Spleen (tissue), 11 donors: Measurements from ENCODE around the gene CRK. TPM values are rescaled to one million over a fixed set of nuclear protein-coding genes. Genes with fewer than 3 reads are reported as not detected.

Experiments used
- DNase-seq: peaks from one replicate; pipeline ENCODE4 v3.0.0-alpha.2; 2020
- H3K27ac ChIP-seq, 8 donors: fragments of 200-600 bp; sonication (generic) in 7 of 8; 1 replicate in 4 of 8; 2 replicates in 4 of 8; pipeline versions ENCODE4 v1.5.0 to v1.8.0; 2016 to 2021; ENCODE audit warnings: inconsistent platforms in 4 of 8, mild to moderate bottlenecking in 4 of 8, moderate library complexity in 1 of 8
- H3K27me3 ChIP-seq, 7 donors: fragments of 200-600 bp; sonication (generic) in 6 of 7; replicated peaks in 1 of 7; 1 replicate in 4 of 7; 2 replicates in 3 of 7; pipeline versions ENCODE4 v1.5.0 to v1.8.0; 2016 to 2021; ENCODE audit warnings: inconsistent platforms in 3 of 7, mild to moderate bottlenecking in 1 of 7
- H3K36me3 ChIP-seq, 6 donors: fragments of 200-600 bp; sonication (generic) in 5 of 6; 1 replicate in 4 of 6; 2 replicates in 2 of 6; pipeline versions ENCODE4 v1.5.0 to v1.8.0; 2016 to 2021; ENCODE audit warnings: inconsistent platforms in 2 of 6
- H3K4me1 ChIP-seq, 6 donors: fragments of 200-600 bp; sonication (generic) in 5 of 6; 1 replicate in 3 of 6; 2 replicates in 3 of 6; pipeline versions ENCODE4 v1.5.0 to v1.8.0; 2016 to 2021; ENCODE audit warnings: inconsistent platforms in 3 of 6
- H3K4me3 ChIP-seq, 8 donors: fragments of 200-600 bp; sonication (generic) in 7 of 8; 1 replicate in 4 of 8; 2 replicates in 4 of 8; pipeline versions ENCODE4 v1.5.0 to v1.8.0; 2016 to 2021; ENCODE audit warnings: inconsistent platforms in 4 of 8, mild to moderate bottlenecking in 4 of 8, moderate library complexity in 2 of 8
- H3K9me3 ChIP-seq, 8 donors: fragments of 200-600 bp; sonication (generic) in 7 of 8; 1 replicate in 4 of 8; 2 replicates in 4 of 8; pipeline versions ENCODE4 v1.5.0 to v1.8.0; 2016 to 2021; ENCODE audit warnings: inconsistent platforms in 4 of 8
- POLR2A ChIP-seq, 3 donors: fragments of 450-650 bp; IDR thresholded peaks; one replicate each; pipeline ENCODE4 v1.5.1; 2017; ENCODE audit warnings: antibody characterized with exemption in 3 of 3, mild to moderate bottlenecking in 1 of 3
- POLR2AphosphoS5 ChIP-seq, 3 donors: sonication (generic); formaldehyde crosslinking; IDR thresholded peaks; one replicate each; pipeline ENCODE4 v1.5.1; 2017; ENCODE audit warnings: antibody characterized with exemption in 3 of 3
- WGBS, 5 donors: extraction: QIAGEN DNeasy Blood & Tissue Kit in 3 of 5; methylation state at CpG; one replicate each; pipeline versions ENCODE4 v1.1.5 to v1.1.7; 2013 to 2018; 5-methylcytosine and 5-hydroxymethylcytosine counted together
- intact Hi-C: fragments of 100-400 bp; cut with DNase I; formaldehyde crosslinking; loops from one replicate; pipeline ENCODE4 v1.15.0; 2023; ENCODE audit warnings: low total_unique reads
- polyA plus RNA-seq, 3 donors: library from polyadenylated mRNA; stranded (reverse); fragments of 200-250 nt; gene quantifications; one replicate each; pipeline ENCODE4 v1.2.1, GENCODE V29; 2013
- total RNA-seq, 7 donors: library from RNA; depleted of rRNA in 3 of 7; stranded (reverse); fragments of >200 nt in 3 of 7; fragmentation: NEBNext Ultra II Directional in 4 of 7; extraction: Animal tissue kit (Norgen Biotek cat#: 25700) in 4 of 7; gene quantifications; one replicate each; pipeline versions ENCODE4 v1.1.0 to v1.2.1, GENCODE V29; 2016 to 2021
- TF ChIP-seq, protein P1 (sequence below), 11 experiments: fragments of 200-600 bp in 7 of 11; fragments of 450-650 bp in 4 of 11; sonication (generic) in 4 of 11; IDR thresholded peaks in 8 of 11; conservative IDR thresholded peaks in 3 of 11; 1 replicate in 7 of 11; 2 replicates in 4 of 11; pipeline versions ENCODE4 v1.4.0 to v1.8.0; 2016 to 2021; ENCODE audit warnings: antibody characterized with exemption in 11 of 11, inconsistent platforms in 4 of 11, mild to moderate bottlenecking in 1 of 11
- donor health status: healthy with polysubstance abuse.
- donor health status: DM: no; HTN: no; CAD: no; lungs with moderate emphysema.
- donor health status: DM: no; HTN: no; CAD: no.
- donor health status: Bipolar disorder and iron deficiency.
- donor health status: healthy.
- donor health status: DM: no; HTN: no; CAD: no.
- donor health status: DM: yes; HTN: yes; CAD: no.

Gene CRK
- total and polyA plus RNA-seq, 10 donors = 11.7 to 54.6 (median 43.4) TPM

DNA sequence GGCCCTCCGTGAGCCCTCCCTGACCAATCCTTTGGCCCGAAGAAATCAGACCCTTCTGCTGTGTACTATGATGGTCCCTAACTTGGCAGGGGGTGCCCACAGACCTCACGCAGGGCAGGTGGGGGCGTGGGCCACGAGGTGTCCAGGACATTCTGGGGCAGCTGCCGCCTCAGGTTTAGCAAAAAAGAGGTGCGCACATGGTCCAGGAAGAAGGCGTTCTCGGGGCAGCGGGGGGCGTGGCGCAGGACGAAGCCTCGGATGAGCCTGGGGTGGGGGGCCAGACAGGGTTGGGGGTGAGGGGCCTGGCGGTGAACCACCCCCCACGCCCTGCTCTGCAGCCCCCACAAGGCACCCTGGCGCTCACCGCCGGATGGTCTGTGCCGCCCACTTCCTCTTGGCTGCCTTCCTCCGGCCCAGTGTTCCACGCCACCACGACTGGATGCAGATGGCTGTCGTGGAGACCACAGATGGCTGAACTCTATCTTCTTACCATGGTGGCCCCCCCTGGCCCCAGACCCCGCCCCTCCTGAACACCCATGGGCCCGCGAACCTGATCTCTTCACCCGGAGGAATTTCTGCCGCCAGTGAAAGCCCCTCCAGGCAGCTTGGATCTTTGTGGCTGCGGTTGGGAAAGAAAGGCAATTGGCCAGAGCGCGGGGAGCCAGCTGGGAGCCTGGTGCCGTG lies 14.2 kb upstream of the CRK start:
- no peaks in the 10 kb centered on the region for H3K27me3 ChIP-seq
- DNase-seq = no peak
- 61 to 74% (median 62%) methylated on average over 13 to 33 of the region's 33 CpGs for WGBS, 5 donors

DNA sequence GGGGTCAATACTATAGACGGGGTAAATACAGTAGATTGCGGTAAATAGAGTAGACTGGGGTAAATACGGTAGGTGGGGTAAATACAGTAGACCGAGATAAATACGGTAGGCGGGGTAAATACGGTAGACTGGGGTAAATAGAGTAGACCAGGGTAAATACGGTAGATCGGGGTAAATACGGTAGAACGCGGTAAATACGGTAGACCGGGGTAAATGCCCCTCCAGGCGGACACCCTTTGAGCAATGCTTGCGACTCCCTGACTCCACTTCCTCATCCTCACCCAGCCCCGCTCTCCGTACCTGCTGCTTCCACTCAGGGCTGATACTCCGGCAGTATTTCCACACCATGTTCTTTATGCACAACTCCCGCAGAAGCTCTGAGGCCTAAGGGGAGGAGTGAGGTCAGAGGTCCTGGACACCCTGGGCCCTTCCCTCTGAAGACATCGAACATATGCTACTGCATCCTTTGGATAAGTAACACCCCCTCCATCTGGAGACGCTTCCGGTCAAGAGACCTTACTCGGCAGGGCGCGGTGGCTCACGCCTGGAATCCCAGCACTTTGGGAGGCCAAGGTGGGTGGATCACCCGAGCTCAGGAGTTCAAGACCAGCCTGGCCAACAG lies 13.3 kb upstream of the CRK start:
- Histone ChIP-seq H3K9me3 (no peaks in the 10 kb centered on the region), H3K36me3 (peaks cover 0 to 90% (median 39%) of the 10 kb centered on the region in 6 donors), H3K4me3 (no peak overlapping the region), H3K27me3 (no peaks in the 10 kb centered on the region), H3K4me1 (peaks cover 4 to 56% (median 18%) of the 10 kb centered on the region in 6 donors), H3K27ac (no peak overlapping the region)
- WGBS, 5 donors = 80 to 90% (median 89%) methylated on average over 28 of the region's 28 CpGs
- DNase-seq = no peak
- no peak for TF ChIP-seq POLR2AphosphoS5 (IDR thresholded peaks at IDR 0.05)
- TF ChIP-seq POLR2A (IDR thresholded peaks at IDR 0.05) = no peak
- TF ChIP-seq, protein P1, sequence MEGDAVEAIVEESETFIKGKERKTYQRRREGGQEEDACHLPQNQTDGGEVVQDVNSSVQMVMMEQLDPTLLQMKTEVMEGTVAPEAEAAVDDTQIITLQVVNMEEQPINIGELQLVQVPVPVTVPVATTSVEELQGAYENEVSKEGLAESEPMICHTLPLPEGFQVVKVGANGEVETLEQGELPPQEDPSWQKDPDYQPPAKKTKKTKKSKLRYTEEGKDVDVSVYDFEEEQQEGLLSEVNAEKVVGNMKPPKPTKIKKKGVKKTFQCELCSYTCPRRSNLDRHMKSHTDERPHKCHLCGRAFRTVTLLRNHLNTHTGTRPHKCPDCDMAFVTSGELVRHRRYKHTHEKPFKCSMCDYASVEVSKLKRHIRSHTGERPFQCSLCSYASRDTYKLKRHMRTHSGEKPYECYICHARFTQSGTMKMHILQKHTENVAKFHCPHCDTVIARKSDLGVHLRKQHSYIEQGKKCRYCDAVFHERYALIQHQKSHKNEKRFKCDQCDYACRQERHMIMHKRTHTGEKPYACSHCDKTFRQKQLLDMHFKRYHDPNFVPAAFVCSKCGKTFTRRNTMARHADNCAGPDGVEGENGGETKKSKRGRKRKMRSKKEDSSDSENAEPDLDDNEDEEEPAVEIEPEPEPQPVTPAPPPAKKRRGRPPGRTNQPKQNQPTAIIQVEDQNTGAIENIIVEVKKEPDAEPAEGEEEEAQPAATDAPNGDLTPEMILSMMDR (IDR thresholded peaks at IDR 0.05 in 8 of 11, conservative IDR thresholded peaks at IDR 0.05 in 3 of 11) = no peak
- intact Hi-C loops = loop anchor here (10.0 kb wide), 1 partner anchor 45 kb away; the partner anchor contains the start of gene INPP5K

More for the DNA sequence above, 14.2 kb upstream of the CRK start:
- no peak overlapping the region for H3K4me3 ChIP-seq
- intact Hi-C loops = no loop called here
- peaks cover 0 to 90% (median 38%) of the 10 kb centered on the region in 6 donors for H3K36me3 ChIP-seq
- peaks cover 11 to 63% (median 27%) of the 10 kb centered on the region in 6 donors for H3K4me1 ChIP-seq
- no peak overlapping the region for H3K27ac ChIP-seq
- TF ChIP-seq POLR2A (IDR thresholded peaks at IDR 0.05) (no peak), POLR2AphosphoS5 (IDR thresholded peaks at IDR 0.05) (peak in 1 of 3 donors; percentile 12)
- no peaks in the 10 kb centered on the region for H3K9me3 ChIP-seq

DNA sequence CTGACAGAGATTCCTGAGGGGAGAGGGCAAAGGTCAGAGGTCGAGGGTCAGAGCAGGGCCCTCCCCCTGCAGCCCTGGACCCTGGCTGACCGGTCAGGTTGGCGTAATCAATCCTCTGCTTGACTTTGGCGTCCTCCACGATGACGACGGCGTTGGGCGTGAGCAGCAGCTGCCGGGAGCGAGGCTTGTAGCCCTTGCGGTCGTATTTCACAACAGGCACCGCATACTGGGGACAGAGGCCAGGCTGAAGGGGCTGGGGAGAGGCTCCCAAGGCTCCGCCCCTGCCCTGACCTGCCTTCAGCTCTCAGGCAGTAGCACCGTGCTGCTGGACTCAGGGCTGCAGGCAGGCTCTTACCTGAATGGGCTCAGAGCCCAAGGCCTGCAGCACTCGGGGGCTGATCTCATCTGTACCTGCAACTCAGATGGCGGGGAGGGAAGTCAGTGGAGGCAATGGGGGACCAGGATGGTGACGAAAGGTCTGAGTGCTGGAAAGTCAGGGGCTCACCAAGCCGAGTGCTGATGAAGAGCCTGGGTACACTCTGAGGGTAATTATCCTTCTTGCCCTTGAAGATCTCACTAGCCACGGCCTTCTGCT lies 12.0 kb upstream of the CRK start:
- Histone ChIP-seq H3K27me3 (no peaks in the 10 kb centered on the region), H3K4me3 (no peak overlapping the region), H3K4me1 (peaks cover 6 to 56% (median 19%) of the 10 kb centered on the region in 6 donors), H3K9me3 (no peaks in the 10 kb centered on the region), H3K27ac (no peak overlapping the region), H3K36me3 (peaks cover 0 to 87% (median 41%) of the 10 kb centered on the region in 6 donors)
- DNase-seq = no peak
- intact Hi-C loops = loop anchor here (10.0 kb wide), 1 partner anchor 47 kb away; the partner anchor contains the start of gene INPP5K
- TF ChIP-seq POLR2A (IDR thresholded peaks at IDR 0.05) (no peak), POLR2AphosphoS5 (IDR thresholded peaks at IDR 0.05) (peak; percentile 19 to 69 (median 37))
- TF ChIP-seq, protein P1 (IDR thresholded peaks at IDR 0.05 in 8 of 11, conservative IDR thresholded peaks at IDR 0.05 in 3 of 11) = no peak
- WGBS, 5 donors = 49 to 87% (median 72%) methylated on average over 21 of the region's 21 CpGs

DNA sequence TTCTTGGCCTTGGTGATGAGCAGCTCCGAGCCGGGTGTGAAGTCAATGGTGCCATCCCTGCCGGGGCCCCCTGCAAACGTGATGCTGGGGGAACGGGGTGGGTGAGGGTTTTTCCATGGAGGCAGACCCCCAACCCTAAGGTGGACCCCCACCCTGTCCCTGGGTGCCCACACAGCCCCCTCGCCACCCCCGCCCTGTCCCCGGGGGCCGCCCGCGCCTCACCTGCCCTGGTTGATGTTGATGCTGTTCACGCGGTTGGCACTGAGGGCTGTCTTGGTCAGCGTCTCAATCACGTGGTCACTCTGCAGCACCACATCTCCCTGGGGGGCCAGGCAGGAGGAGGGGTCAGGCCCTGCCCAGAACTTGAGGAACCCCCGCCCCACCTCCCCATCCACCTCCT lies 11.2 kb upstream of the CRK start:
- WGBS, 5 donors = 92 to 98% (median 95%) methylated on average over 14 to 16 of the region's 16 CpGs
- Histone ChIP-seq H3K4me3 (no peak overlapping the region), H3K4me1 (peaks cover 14 to 56% (median 26%) of the 10 kb centered on the region in 6 donors), H3K9me3 (no peaks in the 10 kb centered on the region), H3K27me3 (peaks cover 0 to 1% (median 0%) of the 10 kb centered on the region in 7 donors), H3K27ac (no peak overlapping the region), H3K36me3 (peaks cover 0 to 82% (median 41%) of the 10 kb centered on the region in 6 donors)
- DNase-seq = no peak
- intact Hi-C loops = loop anchor here (10.0 kb wide), 1 partner anchor 48 kb away; the partner anchor contains the start of gene INPP5K
- TF ChIP-seq, protein P1 (IDR thresholded peaks at IDR 0.05 in 8 of 11, conservative IDR thresholded peaks at IDR 0.05 in 3 of 11) = no peak
- no peak for TF ChIP-seq POLR2A (IDR thresholded peaks at IDR 0.05)
